Stimulated activated CD4-positive, alpha-beta T cell treated with anti-CD3 and anti-CD28 coated beads, Interleukin-4, amount 100 ng/mL, for 48 hours (primary cell): ENCODE measurements around the gene METTL8.

Experiments
- DNase-seq, 2 donors: peaks; one replicate each; pipeline ENCODE4 v3.0.0-alpha.2; 2020; ENCODE audit warnings: low read depth in 2 of 2

METTL8 gene

GRCh38 chr2:171433763-171434012, at the start of gene METTL8:
METTL8 (minus strand) TSS chr2:171433990; CDS start chr2:171392185, 41,805 bp downstream.
- no peak for DNase-seq

- DNase-seq = no peak
These were observed 49.1 kb upstream of the METTL8 start for GRCh38 chr2:171482877-171483276.

- DNase-seq = no peak
These were observed 48.5 kb upstream of the METTL8 start for GRCh38 chr2:171482308-171482707.

- no peak for DNase-seq
These were observed 47.1 kb upstream of the METTL8 start for GRCh38 chr2:171480908-171481307.

GRCh38 chr2:171479154-171479814, 45.5 kb upstream of the METTL8 start:
- DNase-seq = no peak

- DNase-seq = no peak
These were observed 44.6 kb upstream of the METTL8 start for GRCh38 chr2:171478345-171478744.

- no peak for DNase-seq
These were observed 42.2 kb upstream of the METTL8 start for GRCh38 chr2:171475979-171476378.

GRCh38 chr2:171470129-171470528, 36.3 kb upstream of the METTL8 start:
- DNase-seq = no peak

- no peak for DNase-seq
These were observed 35.4 kb upstream of the METTL8 start for GRCh38 chr2:171469176-171469575.

GRCh38 chr2:171460537-171460936, 26.7 kb upstream of the METTL8 start:
- DNase-seq = no peak

GRCh38 chr2:171459498-171459897, 25.7 kb upstream of the METTL8 start:
- no peak for DNase-seq

- no peak for DNase-seq
These were observed 19.0 kb upstream of the METTL8 start for GRCh38 chr2:171452773-171453172.

GRCh38 chr2:171451074-171451473, 17.3 kb upstream of the METTL8 start:
- no peak for DNase-seq

- no peak for DNase-seq
These were observed 13.9 kb upstream of the METTL8 start for GRCh38 chr2:171447675-171448074.

GRCh38 chr2:171441470-171441869, 7.7 kb upstream of the METTL8 start:
- no peak for DNase-seq

GRCh38 chr2:171436307-171436706, 2.5 kb upstream of the METTL8 start:
- no peak for DNase-seq

GRCh38 chr2:171434013-171434989, 511 bp upstream of the METTL8 start, which contains the start of gene DCAF17:
DCAF17 (plus strand) TSS chr2:171434226; CDS start chr2:171434578, 352 bp downstream.
- peak; percentile 86 to 92 for DNase-seq

GRCh38 chr2:171432969-171433762, 624 bp downstream of the METTL8 start:
- DNase-seq = peak in 1 of 2 donors; percentile 27

GRCh38 chr2:171432206-171432968, 1.4 kb downstream of the METTL8 start:
- no peak for DNase-seq

- no peak for DNase-seq
These were observed 2.1 kb downstream of the METTL8 start for GRCh38 chr2:171431677-171432167.
